Activated CD4-positive, alpha-beta memory T cell treated with anti-CD3 and anti-CD28 coated beads for 36 hours (primary cell): ENCODE results near the gene PTPN14. TPM values are rescaled to one million over a fixed set of nuclear protein-coding genes. Genes with fewer than 3 reads are reported as not detected.

Source experiments
- CTCF ChIA-PET: fragments of 350-600 bp; sonication (Branson Sonifier 250); formaldehyde crosslinking; loops from one replicate; lab custom pipeline; 2021; ENCODE audit warnings: antibody characterized with exemption, inconsistent platforms; lab: Charles Lee
- POLR2A ChIA-PET: fragments of 350-600 bp; sonication (Branson Sonifier 250); formaldehyde crosslinking; loops from one replicate; lab custom pipeline; 2021; ENCODE audit warnings: antibody characterized with exemption; lab: Charles Lee
- DNase-seq: peaks from one replicate; pipeline ENCODE4 v3.0.0-alpha.2; 2020
- H3K27ac Mint-ChIP-seq: one replicate; pipeline ENCODE4 v1.8.0; 2021; ENCODE audit warnings: mixed read lengths
- H3K27me3 Mint-ChIP-seq: one replicate; pipeline ENCODE4 v1.8.0; 2021; ENCODE audit warnings: mixed read lengths
- H3K36me3 Mint-ChIP-seq: one replicate; pipeline ENCODE4 v1.8.0; 2021; ENCODE audit warnings: mixed read lengths
- H3K4me1 Mint-ChIP-seq: one replicate; pipeline ENCODE4 v1.8.0; 2021; ENCODE audit warnings: low read depth, mixed read lengths
- H3K4me3 Mint-ChIP-seq: one replicate; pipeline ENCODE4 v1.8.0; 2021; ENCODE audit warnings: mild to moderate bottlenecking, mixed read lengths
- H3K9me3 Mint-ChIP-seq: one replicate; pipeline ENCODE4 v1.8.0; 2021; ENCODE audit warnings: mixed read lengths
- intact Hi-C: fragments of 100-400 bp; cut with micrococcal nuclease; formaldehyde crosslinking; loops from one replicate; pipeline ENCODE4 v1.15.1; 2023
- total RNA-seq, 2 experiments: library from RNA; stranded (reverse); gene quantifications; one replicate each; pipeline ENCODE4 v1.2.3, GENCODE V29; 2021

PTPN14 gene
- total RNA-seq, 2 experiments from 2014 or later: 1.0 to 1.1 TPM

GRCh38 chr1:214386333-214386732, 165.1 kb downstream of the PTPN14 start:
- Mint-ChIP-seq H3K27me3 (no peaks in the 10 kb centered on the region), H3K9me3 (no peaks in the 10 kb centered on the region), H3K27ac (no peak overlapping the region), H3K36me3 (no peaks in the 10 kb centered on the region), H3K4me3 (no peak overlapping the region), H3K4me1 (peaks cover 2% of the 10 kb centered on the region)
- no peak for DNase-seq
- ChIA-PET CTCF (interaction anchor here (0.8 to 1.2 kb wide), 3 partner anchors 58 to 125 kb away, joined by 3 to 6 read pairs (median 3); no protein-coding TSS in a partner anchor), POLR2A (no interaction called here)
- intact Hi-C loops: loop anchor here (5.0 kb wide), 1 partner anchor 41 kb away; no protein-coding TSS in a partner anchor

- H3K4me3 Mint-ChIP-seq: no peak overlapping the region
- intact Hi-C loops: loop anchor here (5.0 kb wide), 1 partner anchor 42 kb away; no protein-coding TSS in a partner anchor
- peaks cover 2% of the 10 kb centered on the region for H3K4me1 Mint-ChIP-seq
- POLR2A ChIA-PET: no interaction called here
- no peaks in the 10 kb centered on the region for H3K9me3 Mint-ChIP-seq
- H3K36me3 Mint-ChIP-seq: no peaks in the 10 kb centered on the region
- CTCF ChIA-PET: interaction anchor here (0.9 kb wide), 1 partner anchor 200 kb away, joined by 3 read pairs; no protein-coding TSS in a partner anchor
- no peaks in the 10 kb centered on the region for H3K27me3 Mint-ChIP-seq
- no peak for DNase-seq
- no peak overlapping the region for H3K27ac Mint-ChIP-seq
Measured at GRCh38 chr1:214385428-214385827, 166.0 kb downstream of the PTPN14 start.

GRCh38 chr1:214384373-214385079, 166.9 kb downstream of the PTPN14 start:
- DNase-seq: no peak
- Mint-ChIP-seq H3K4me3 (no peak overlapping the region), H3K27ac (no peak overlapping the region), H3K27me3 (no peaks in the 10 kb centered on the region), H3K9me3 (no peaks in the 10 kb centered on the region), H3K36me3 (no peaks in the 10 kb centered on the region), H3K4me1 (peaks cover 2% of the 10 kb centered on the region)
- ChIA-PET POLR2A (no interaction called here), CTCF (interaction anchor here (0.9 kb wide), 1 partner anchor 201 kb away, joined by 3 read pairs; no protein-coding TSS in a partner anchor)
- intact Hi-C loops: loop anchor here (5.0 kb wide), 1 partner anchor 43 kb away; no protein-coding TSS in a partner anchor

DNA sequence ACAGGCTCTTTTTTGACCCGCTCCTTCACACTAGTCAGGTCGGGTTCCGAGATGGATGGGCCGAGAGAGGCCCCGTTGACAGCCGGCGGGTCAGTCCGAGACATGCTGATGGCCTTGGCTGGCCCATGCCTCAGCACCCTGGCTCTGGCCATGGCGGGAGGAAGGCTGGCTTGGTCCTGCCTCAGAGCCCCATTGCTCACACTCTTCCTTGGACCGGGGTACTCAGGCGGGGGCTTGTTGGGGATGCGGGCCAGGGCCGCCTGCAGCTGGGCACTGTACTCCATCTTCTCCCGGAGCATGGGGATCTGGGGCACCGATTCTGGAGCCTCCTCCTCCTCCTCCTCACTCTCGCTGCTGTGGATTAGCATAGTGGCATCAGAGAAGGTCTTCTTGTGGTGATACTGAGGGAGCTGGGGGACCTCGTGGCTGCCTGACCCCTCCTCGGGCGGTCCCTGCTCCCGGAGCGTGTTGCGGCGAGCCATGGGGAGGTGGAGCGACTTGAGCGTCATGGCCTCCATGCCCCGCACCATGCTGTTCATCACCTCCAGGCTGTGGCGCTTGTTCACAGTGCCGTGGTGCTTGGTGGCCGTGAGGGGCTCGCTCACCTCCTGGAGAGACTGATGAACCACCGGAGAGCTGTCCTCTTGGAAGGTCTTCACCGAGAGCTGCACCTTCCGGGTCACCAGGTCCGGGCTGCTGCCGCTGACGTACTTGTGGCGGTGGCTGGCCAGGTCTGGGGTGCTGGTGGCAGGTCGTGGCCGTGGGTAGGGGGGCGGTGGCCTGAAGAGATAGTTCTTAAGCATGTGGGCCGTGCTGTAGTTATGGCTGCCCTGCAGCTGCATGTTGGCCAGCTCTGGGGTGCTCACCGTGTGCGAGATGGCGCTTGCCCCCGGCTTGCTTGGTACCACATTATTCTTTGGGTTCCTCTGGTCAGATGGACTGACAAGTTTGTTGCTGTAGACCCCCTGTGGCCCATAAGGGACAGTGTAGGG, 167.7 kb downstream of the PTPN14 start:
- intact Hi-C loops: no loop called here
- CTCF ChIA-PET: no interaction called here
- POLR2A ChIA-PET: no interaction called here
- no peak for DNase-seq
- no peak overlapping the region for H3K4me3 Mint-ChIP-seq
- H3K4me1 Mint-ChIP-seq: peaks cover 2% of the 10 kb centered on the region
- H3K27me3 Mint-ChIP-seq: no peaks in the 10 kb centered on the region
- H3K27ac Mint-ChIP-seq: no peak overlapping the region
- no peaks in the 10 kb centered on the region for H3K9me3 Mint-ChIP-seq
- H3K36me3 Mint-ChIP-seq: no peaks in the 10 kb centered on the region

DNA sequence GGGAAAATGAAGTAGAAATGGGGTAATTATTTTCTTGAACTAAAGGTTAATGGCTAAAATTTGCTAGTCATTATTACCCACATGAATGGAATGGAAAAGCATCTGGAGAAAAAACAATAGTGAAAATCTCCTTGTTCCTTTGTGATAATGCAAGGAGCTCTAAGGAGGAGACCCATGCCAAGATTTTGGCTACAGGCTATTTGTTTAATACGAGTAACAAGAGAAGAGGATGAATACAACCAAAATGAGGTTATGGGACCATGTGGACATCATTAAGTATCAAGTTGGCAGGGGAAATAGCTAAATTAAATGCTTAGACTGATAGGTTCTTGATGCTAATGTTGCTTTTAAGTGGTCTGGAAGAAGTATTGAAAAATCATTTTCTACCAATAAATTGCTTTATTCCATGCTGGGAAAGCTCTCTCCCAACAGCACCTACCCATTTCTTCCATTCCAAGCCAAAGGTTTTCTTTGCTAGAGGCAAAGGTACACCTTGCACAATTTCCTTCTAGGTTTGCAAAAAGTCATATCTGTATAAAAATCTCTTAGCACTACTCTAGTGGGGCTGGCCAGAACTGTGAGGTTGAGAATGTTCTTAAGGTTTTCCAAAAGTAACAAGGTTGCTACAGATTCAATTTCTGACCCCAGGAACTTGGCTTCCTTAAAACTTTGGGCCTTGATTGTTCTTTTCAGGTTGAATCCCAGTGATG, 170.3 kb downstream of the PTPN14 start:
- Mint-ChIP-seq H3K27me3 (no peaks in the 10 kb centered on the region), H3K36me3 (no peaks in the 10 kb centered on the region), H3K9me3 (no peaks in the 10 kb centered on the region), H3K27ac (no peak overlapping the region), H3K4me1 (peaks cover 2% of the 10 kb centered on the region), H3K4me3 (no peak overlapping the region)
- intact Hi-C loops: no loop called here
- ChIA-PET POLR2A (no interaction called here), CTCF (no interaction called here)
- no peak for DNase-seq

GRCh38 chr1:214380396-214380795, 171.0 kb downstream of the PTPN14 start:
- H3K36me3 Mint-ChIP-seq: no peaks in the 10 kb centered on the region
- no peak overlapping the region for H3K27ac Mint-ChIP-seq
- no peaks in the 10 kb centered on the region for H3K4me1 Mint-ChIP-seq
- no peak overlapping the region for H3K4me3 Mint-ChIP-seq
- DNase-seq: no peak
- CTCF ChIA-PET: no interaction called here
- no peaks in the 10 kb centered on the region for H3K9me3 Mint-ChIP-seq
- H3K27me3 Mint-ChIP-seq: no peaks in the 10 kb centered on the region
- intact Hi-C loops: no loop called here
- POLR2A ChIA-PET: no interaction called here

GRCh38 chr1:214379236-214379970, 172.0 kb downstream of the PTPN14 start:
- DNase-seq: no peak
- H3K36me3 Mint-ChIP-seq: no peaks in the 10 kb centered on the region
- no peaks in the 10 kb centered on the region for H3K9me3 Mint-ChIP-seq
- ChIA-PET CTCF (no interaction called here), POLR2A (no interaction called here)
- no peak overlapping the region for H3K27ac Mint-ChIP-seq
- H3K4me3 Mint-ChIP-seq: no peak overlapping the region
- H3K27me3 Mint-ChIP-seq: no peaks in the 10 kb centered on the region
- H3K4me1 Mint-ChIP-seq: no peaks in the 10 kb centered on the region
- intact Hi-C loops: no loop called here

DNA sequence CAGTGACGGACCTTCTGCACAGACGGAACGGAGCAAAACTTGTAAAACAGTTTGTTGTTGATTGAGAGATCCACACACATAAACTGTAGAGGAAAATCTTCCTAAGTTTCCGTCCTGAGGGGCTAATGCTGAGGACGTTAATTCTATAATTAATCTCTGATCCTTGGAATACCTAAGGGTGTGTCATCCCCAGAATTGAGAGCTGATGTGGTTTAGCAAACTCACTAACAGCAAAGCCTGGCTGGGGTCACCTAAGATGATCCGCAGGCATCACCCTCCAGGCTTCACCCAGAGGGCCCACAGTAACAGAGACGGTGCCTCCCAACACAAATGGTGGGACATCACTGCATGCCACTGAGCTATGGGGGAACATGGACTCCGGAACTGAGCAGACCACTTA, 172.9 kb downstream of the PTPN14 start:
- Mint-ChIP-seq H3K4me1 (no peaks in the 10 kb centered on the region), H3K27me3 (no peaks in the 10 kb centered on the region), H3K9me3 (no peaks in the 10 kb centered on the region), H3K4me3 (no peak overlapping the region), H3K36me3 (no peaks in the 10 kb centered on the region), H3K27ac (no peak overlapping the region)
- DNase-seq: no peak
- intact Hi-C loops: no loop called here
- POLR2A ChIA-PET: no interaction called here
- CTCF ChIA-PET: no interaction called here

- H3K27me3 Mint-ChIP-seq: no peaks in the 10 kb centered on the region
- POLR2A ChIA-PET: no interaction called here
- H3K36me3 Mint-ChIP-seq: no peaks in the 10 kb centered on the region
- DNase-seq: no peak
- no peak overlapping the region for H3K27ac Mint-ChIP-seq
- no peak overlapping the region for H3K4me3 Mint-ChIP-seq
- no peaks in the 10 kb centered on the region for H3K4me1 Mint-ChIP-seq
- no peaks in the 10 kb centered on the region for H3K9me3 Mint-ChIP-seq
- intact Hi-C loops: no loop called here
- CTCF ChIA-PET: no interaction called here
Measured at GRCh38 chr1:214377886-214378285, 173.5 kb downstream of the PTPN14 start.

GRCh38 chr1:214377485-214377884, 173.9 kb downstream of the PTPN14 start:
- no peak for DNase-seq
- ChIA-PET POLR2A (no interaction called here), CTCF (no interaction called here)
- intact Hi-C loops: no loop called here
- no peaks in the 10 kb centered on the region for H3K4me1 Mint-ChIP-seq
- H3K36me3 Mint-ChIP-seq: no peaks in the 10 kb centered on the region
- H3K4me3 Mint-ChIP-seq: no peak overlapping the region
- no peaks in the 10 kb centered on the region for H3K9me3 Mint-ChIP-seq
- H3K27ac Mint-ChIP-seq: no peak overlapping the region
- H3K27me3 Mint-ChIP-seq: no peaks in the 10 kb centered on the region

DNA sequence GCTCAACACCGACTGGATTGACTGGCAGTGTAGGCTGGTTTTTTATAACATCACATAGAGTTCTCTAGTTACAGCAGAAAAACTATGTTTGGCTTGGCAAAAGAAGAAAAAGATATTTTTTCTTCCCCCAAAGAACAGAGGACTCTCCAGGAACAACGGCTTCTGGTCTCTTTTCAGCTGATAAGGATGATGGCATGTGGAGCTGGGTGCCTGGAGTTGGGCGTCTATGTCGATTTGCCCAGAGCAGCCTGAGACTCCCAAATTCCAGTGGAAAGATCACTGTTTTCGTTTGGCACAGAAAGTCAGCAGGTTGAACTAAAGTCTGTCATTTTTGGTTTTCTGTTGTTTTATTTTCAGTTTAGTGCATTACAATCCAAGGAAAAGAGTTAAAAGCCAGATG, 179.3 kb downstream of the PTPN14 start:
- Mint-ChIP-seq H3K9me3 (no peaks in the 10 kb centered on the region), H3K27ac (no peak overlapping the region), H3K4me1 (no peaks in the 10 kb centered on the region), H3K36me3 (no peaks in the 10 kb centered on the region), H3K4me3 (no peak overlapping the region), H3K27me3 (peaks cover 10% of the 10 kb centered on the region)
- ChIA-PET POLR2A (no interaction called here), CTCF (interaction anchor here (1.0 kb wide), 1 partner anchor 40 kb away, joined by 4 read pairs; no protein-coding TSS in a partner anchor)
- DNase-seq: no peak
- intact Hi-C loops: no loop called here
